Heart right ventricle (tissue), 16 donors: ENCODE measurements around the gene GOLGA6L10. TPM values are rescaled to one million over a fixed set of nuclear protein-coding genes. Genes with fewer than 3 reads are reported as not detected.
"Not testable (repeated sequence)": the region's sequence is repeated elsewhere in the genome, so short reads cannot be mapped to it uniquely, and the experiment has no call there.

Experiments
- ATAC-seq, 8 donors: fragments of 200-7000 bp; cut with Tn5 transposase; one replicate each; pipeline ENCODE4 v1.9.1; 2020; ENCODE audit warnings: mild to moderate bottlenecking in 8 of 8, moderate library complexity in 8 of 8, moderate number of reproducible peaks in 1 of 8
- DNase-seq, 2 donors: peaks; one replicate each; pipeline ENCODE4 v3.0.0-alpha.2; 2020
- H3K27ac ChIP-seq, 10 donors: fragments of 200-600 bp; sonication (generic) in 2 of 10; one replicate each; pipeline versions ENCODE4 v1.5.0 to v1.8.0; 2020 to 2022; ENCODE audit warnings: mild to moderate bottlenecking in 3 of 10
- H3K27me3 ChIP-seq, 7 donors: fragments of 200-600 bp; one replicate each; pipeline ENCODE4 v1.8.0; 2021 to 2022; ENCODE audit warnings: mild to moderate bottlenecking in 2 of 7
- H3K36me3 ChIP-seq, 9 donors: fragments of 200-600 bp; sonication (generic) in 1 of 9; one replicate each; pipeline versions ENCODE4 v1.5.0 to v1.8.0; 2020 to 2022; ENCODE audit warnings: mild to moderate bottlenecking in 2 of 9
- H3K4me1 ChIP-seq, 9 donors: fragments of 200-600 bp; sonication (generic) in 1 of 9; one replicate each; pipeline versions ENCODE4 v1.5.0 to v1.8.0; 2020 to 2022; ENCODE audit warnings: mild to moderate bottlenecking in 4 of 9
- H3K4me3 ChIP-seq, 10 donors: fragments of 200-600 bp; sonication (generic) in 2 of 10; one replicate each; pipeline versions ENCODE4 v1.5.0 to v1.8.0; 2020 to 2022; ENCODE audit warnings: mild to moderate bottlenecking in 7 of 10, moderate library complexity in 2 of 10
- H3K9me3 ChIP-seq, 11 donors: fragments of 200-600 bp in 10 of 11; sonication (generic) in 2 of 11; one replicate each; pipeline versions ENCODE4 v1.5.0 to v1.8.0; 2013 to 2022; ENCODE audit warnings: mild to moderate bottlenecking in 2 of 11, control low read depth in 1 of 11, moderate library complexity in 1 of 11
- WGBS, 2 donors: extraction: QIAGEN DNeasy Blood & Tissue Kit; methylation state at CpG; one replicate each; pipeline ENCODE4 v1.1.7; 2013; ENCODE audit warnings: inconsistent platforms in 1 of 2; 5-methylcytosine and 5-hydroxymethylcytosine counted together
- intact Hi-C, 10 donors: fragments of 100-400 bp; cut with DNase I; formaldehyde crosslinking; loops; one replicate each; pipeline versions ENCODE4 v1.11.1 to v1.14.2; 2022
- polyA plus RNA-seq, 2 donors: library from polyadenylated mRNA; stranded (reverse); fragments of 200-250 nt; gene quantifications; one replicate each; pipeline ENCODE4 v1.2.3, GENCODE V29; 2013
- total RNA-seq, 10 donors: library from RNA; stranded (reverse); fragmentation: NEBNext Ultra II Directional in 3 of 10; extraction: Animal tissue kit (Norgen Biotek cat#: 25700) in 3 of 10; gene quantifications; one replicate each; pipeline versions ENCODE4 v1.2.1 to v1.2.4, GENCODE V29; 2021 to 2023
- TF ChIP-seq, protein P1 (sequence below), 9 donors: fragments of 200-600 bp; sonication (generic) in 2 of 9; IDR thresholded peaks; one replicate each; pipeline versions ENCODE4 v1.5.0 to v1.8.0; 2021 to 2022; ENCODE audit warnings: antibody characterized with exemption in 9 of 9, mild to moderate bottlenecking in 5 of 9, moderate library complexity in 1 of 9
- donor health status: Arrhythmogenic right ventricular cardiomyopathy.
- donor health status: ischemic (EF 13 %, LVEDD 7.1; RV severe dilation, severe dysfunction).
- donor health status: healthy with polysubstance abuse.
- donor health status: DM: no; HTN: yes; CAD: no.
- donor health status: DM: no; HTN: no; CAD: no.
- donor health status: ischemic (EF 25% LVEDD 6.9; RV normal size, moderate dysfunction).
- donor health status: ischemic (EF 25% LVEDD 5.7; RV mildly dilated, moderate dysfunction).
- donor health status: healthy.
- donor health status: DM: yes; HTN: yes; CAD: no.
- donor health status: Ischemic cardiomyopathy.
- donor health status: ischemic (EF 35%, LVEDD 5.7; RV mildly dilated, moderate dysfunction).
- donor health status: nonischemic (EF 11% LVEDD 7.7; RV severe dilation, severe dysfunction).
- donor health status: DM: yes; HTN: yes; CAD: no.
- donor health status: PGD.
- donor health status: ischemic (EF 29% LVEDD 5.4; RV normal size, mild dysfunction).
- donor health status: nonischemic (EF 23%, LVEDD 6.1; RV moderate dilation, normal function).

GOLGA6L10 gene
- total and polyA plus RNA-seq, 12 donors: 0.34 to 5.3 (median 0.62) TPM

DNA sequence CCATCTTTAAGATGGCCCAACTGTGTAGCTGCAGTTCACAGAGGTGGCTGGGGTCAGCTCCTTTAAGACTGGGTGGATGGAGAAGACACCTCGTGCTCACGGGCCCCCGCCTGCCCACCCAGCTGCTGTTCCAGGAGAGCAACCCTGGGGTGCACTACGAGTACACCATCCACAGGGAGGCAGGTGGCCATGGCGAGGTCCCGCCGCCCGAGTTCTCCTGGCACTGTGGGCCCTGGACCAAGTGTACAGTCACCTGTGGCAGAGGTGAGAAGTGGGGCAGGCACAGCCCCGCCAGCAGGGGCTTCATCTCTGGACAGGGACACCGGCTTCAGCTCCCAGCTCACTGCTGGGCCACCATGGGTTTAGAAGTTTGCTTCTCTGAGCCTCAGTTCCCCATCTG lies 26.8 kb downstream of the GOLGA6L10 start:
- DNase-seq, H3K4me1 ChIP-seq, ATAC-seq, H3K27ac ChIP-seq, H3K9me3 ChIP-seq, H3K27me3 ChIP-seq, intact Hi-C loops, H3K4me3 ChIP-seq, H3K36me3 ChIP-seq: not testable (repeated sequence)
- 71 to 73% methylated on average over 5 of the region's 10 CpGs for WGBS, 2 donors

DNA sequence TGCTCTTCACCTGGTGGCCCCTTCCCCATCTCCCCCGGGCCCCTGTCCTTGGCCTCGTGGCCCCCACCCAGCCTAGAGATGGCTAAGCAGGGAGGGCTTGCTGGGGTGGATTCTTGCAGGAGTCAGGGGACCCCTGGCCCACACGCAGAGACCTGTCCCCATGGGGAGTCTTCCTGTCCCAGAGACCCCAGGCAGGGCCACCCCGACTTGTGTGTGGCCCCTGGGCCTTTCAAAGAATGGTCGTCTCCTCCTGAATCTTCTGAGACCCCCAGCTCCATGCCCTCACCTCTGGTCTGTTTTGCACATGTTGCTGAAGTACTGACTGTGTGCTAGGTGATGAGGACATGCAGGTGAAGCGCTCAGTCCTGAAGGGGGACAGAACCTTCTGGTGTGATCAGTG lies 28.4 kb downstream of the GOLGA6L10 start:
- intact Hi-C loops, H3K9me3 ChIP-seq, H3K36me3 ChIP-seq, H3K4me3 ChIP-seq, H3K4me1 ChIP-seq, H3K27me3 ChIP-seq, H3K27ac ChIP-seq, ATAC-seq, DNase-seq: not testable (repeated sequence)
- WGBS, 2 donors: 69 to 70% methylated on average over 2 to 3 of the region's 6 CpGs

DNA sequence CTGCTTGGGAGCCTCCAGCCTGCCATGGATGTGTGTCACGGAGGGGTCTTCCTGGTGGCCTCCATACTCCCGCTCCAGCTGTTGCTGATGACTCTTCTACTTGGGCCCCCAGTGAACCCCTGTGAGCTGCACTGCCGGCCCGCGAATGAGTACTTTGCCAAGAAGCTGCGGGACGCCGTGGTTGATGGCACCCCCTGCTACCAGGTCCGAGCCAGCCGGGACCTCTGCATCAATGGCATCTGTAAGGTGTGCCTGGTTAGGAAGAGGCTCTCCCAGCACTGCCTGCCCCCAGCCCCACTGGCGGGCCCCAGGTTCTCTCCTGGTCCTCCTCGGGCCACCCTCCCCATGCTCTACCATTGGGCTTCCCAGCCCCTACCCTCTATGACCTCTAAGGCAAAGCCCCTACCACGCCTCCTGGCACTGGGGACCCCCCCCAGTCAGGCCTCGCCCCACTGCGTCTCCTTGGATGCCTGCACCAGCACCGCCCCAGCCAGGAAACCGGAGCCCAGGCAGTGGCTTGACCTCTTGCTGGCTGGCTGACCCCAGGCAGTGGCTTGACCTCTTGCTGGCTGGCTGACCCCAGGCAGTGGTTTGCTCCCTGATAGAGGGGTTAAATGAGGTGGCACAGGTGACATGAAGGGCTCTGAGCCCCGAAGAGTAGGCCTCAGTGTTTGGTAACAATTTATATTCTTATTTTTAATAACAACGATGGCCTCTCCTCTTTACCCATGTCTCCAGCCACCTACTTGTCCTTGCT lies 29.6 kb downstream of the GOLGA6L10 start:
- H3K9me3 ChIP-seq, intact Hi-C loops, H3K27ac ChIP-seq, DNase-seq, H3K4me1 ChIP-seq, H3K27me3 ChIP-seq, ATAC-seq, H3K36me3 ChIP-seq, H3K4me3 ChIP-seq: not testable (repeated sequence)
- 85 to 91% methylated on average over 15 to 16 of the region's 19 CpGs for WGBS, 2 donors

DNA sequence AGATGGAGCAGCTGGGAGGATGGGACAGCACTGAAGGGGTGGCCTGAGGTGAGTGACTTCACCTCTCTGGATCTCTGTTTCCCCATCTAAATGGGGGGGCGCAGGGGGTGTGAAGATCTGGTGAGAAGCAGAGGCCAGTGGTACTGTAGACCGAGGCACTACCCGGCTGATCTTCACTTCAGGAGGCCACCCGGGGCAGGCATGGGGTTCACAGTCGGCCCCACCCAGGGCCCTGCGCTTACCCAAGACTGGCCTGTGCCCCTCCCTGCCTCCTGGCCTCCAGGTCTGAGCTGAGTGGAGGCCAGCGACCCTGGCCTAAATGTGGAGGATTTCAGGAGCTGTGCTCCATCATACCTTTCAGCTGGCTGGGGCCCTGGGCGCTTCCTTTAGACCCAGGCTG lies 31.0 kb downstream of the GOLGA6L10 start:
- H3K36me3 ChIP-seq, ATAC-seq, H3K4me1 ChIP-seq, intact Hi-C loops, H3K27ac ChIP-seq, H3K9me3 ChIP-seq, H3K4me3 ChIP-seq, DNase-seq, H3K27me3 ChIP-seq: not testable (repeated sequence)
- 93 to 96% methylated on average over 8 of the region's 8 CpGs for WGBS, 2 donors

DNA sequence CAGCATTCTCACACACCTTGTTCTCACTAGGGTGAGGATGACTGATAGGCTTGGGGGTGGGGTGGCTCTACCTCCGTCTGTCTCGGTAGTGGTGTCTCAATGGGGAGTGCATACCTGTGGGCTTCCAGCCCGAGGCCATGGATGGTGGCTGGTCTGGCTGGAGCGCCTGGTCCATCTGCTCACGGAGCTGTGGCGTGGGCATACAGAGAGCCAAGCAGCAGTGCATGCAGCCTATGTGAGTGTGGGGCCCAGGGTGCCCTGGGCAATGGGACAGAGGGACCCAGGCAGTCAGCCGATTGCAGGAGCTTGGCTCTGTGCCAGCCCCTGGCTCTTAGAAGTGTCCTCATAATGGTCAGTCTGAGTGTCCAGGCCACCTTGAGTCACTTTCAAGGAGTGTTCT lies 31.8 kb downstream of the GOLGA6L10 start:
- ATAC-seq, H3K4me1 ChIP-seq, H3K4me3 ChIP-seq, intact Hi-C loops, DNase-seq, H3K9me3 ChIP-seq, H3K27me3 ChIP-seq, H3K27ac ChIP-seq, H3K36me3 ChIP-seq: not testable (repeated sequence)
- WGBS, 2 donors: 82 to 85% methylated on average over 7 of the region's 7 CpGs

DNA sequence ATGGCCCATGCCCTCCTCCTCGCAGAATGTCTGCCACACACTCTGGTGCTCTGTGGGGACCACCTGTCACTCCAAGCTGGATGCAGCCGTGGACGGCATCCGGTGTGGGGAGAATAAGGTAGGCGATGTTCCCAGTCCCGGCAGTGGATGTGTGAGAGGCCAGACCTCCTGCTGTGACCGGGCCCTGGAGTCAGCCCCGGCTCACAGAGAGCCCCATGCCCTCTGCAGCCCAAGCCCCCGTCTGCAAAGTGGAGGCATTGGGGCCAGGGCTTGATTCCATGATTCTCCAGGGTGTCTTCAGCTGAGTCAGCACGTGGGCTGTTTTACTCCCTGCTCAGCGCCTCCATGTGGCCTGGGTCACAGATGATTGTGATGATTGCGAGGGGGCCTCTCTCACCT lies 32.2 kb downstream of the GOLGA6L10 start:
- Histone ChIP-seq H3K27ac (no peak overlapping the region), H3K4me1 (peaks cover 0 to 10% (median 0%) of the 10 kb centered on the region in 9 donors), H3K4me3 (no peak overlapping the region), H3K9me3 (no peaks in the 10 kb centered on the region), H3K36me3 (no peaks in the 10 kb centered on the region), H3K27me3 (no peaks in the 10 kb centered on the region)
- TF ChIP-seq, protein P1, sequence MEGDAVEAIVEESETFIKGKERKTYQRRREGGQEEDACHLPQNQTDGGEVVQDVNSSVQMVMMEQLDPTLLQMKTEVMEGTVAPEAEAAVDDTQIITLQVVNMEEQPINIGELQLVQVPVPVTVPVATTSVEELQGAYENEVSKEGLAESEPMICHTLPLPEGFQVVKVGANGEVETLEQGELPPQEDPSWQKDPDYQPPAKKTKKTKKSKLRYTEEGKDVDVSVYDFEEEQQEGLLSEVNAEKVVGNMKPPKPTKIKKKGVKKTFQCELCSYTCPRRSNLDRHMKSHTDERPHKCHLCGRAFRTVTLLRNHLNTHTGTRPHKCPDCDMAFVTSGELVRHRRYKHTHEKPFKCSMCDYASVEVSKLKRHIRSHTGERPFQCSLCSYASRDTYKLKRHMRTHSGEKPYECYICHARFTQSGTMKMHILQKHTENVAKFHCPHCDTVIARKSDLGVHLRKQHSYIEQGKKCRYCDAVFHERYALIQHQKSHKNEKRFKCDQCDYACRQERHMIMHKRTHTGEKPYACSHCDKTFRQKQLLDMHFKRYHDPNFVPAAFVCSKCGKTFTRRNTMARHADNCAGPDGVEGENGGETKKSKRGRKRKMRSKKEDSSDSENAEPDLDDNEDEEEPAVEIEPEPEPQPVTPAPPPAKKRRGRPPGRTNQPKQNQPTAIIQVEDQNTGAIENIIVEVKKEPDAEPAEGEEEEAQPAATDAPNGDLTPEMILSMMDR (IDR thresholded peaks at IDR 0.05): no peak
- ATAC-seq (no peak), DNase-seq (no peak)
- 84 to 85% methylated on average over 12 of the region's 12 CpGs for WGBS, 2 donors
- intact Hi-C loops: no loop called here

DNA sequence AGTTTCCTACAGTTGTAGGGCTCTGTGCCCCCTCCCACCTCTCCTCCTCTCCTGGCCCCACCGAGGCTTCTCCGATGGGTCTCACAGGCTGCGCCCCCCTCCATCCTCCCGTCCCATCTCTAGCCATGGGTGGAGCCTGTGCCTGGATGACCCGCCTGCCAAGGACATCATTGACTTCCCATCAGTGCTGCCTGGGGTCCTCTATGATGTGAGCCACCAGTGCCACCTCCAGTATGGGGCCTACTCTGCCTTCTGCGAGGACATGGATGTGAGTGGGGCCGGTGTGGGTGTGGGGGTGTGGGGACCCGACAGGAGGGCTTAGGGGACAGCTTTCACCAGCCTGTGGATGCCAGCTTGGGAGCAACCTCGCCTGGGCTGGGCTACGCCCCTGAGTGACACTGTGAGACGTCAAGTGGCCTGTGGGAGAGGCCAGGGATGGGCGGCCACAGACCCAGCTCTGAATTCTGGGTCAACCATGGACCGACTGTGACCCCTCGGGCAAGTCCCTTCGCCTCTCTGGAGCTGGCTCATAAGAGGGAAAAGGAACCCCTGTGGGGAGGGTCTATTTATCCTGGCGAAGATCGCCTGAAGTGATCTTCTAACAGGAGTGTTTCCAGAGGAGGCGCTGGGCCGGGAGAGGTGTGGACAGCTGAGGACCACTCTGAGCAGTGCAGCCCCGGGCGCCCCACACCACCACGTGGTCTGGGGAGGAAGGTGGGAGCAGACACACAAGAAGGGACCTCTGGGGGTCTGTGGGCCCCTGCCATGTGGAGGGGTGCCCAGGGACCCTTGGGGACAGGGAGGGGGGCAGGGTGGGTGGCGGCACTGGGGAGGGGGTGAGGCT lies 32.8 kb downstream of the GOLGA6L10 start:
- H3K9me3 ChIP-seq, H3K4me3 ChIP-seq, DNase-seq, H3K27me3 ChIP-seq, H3K36me3 ChIP-seq, H3K27ac ChIP-seq, H3K4me1 ChIP-seq, intact Hi-C loops: not testable (repeated sequence)
- ATAC-seq: peak in 1 of 8 donors; percentile 5
- 88 to 93% methylated on average over 23 of the region's 23 CpGs for whole genome bisulfite sequencing, 2 donors
